Ascending aorta (tissue), 2 donors: Measurements from ENCODE around the gene RINL. TPM values are rescaled to one million over a fixed set of nuclear protein-coding genes. Genes with fewer than 3 reads are reported as not detected.

Experiments used
- DNase-seq, 2 donors: peaks; one replicate each; pipeline ENCODE4 v3.0.0-alpha.2; 2019; ENCODE audit warnings: low spot score in 2 of 2
- H3K27ac ChIP-seq, 2 donors: fragments of 200-600 bp; sonication (generic); one replicate each; pipeline ENCODE4 v1.5.1; 2016 to 2017; ENCODE audit warnings: mild to moderate bottlenecking in 1 of 2
- H3K27me3 ChIP-seq: fragments of 200-600 bp; sonication (generic); one replicate; pipeline ENCODE4 v1.5.1; 2017
- H3K36me3 ChIP-seq, 2 donors: fragments of 200-600 bp; sonication (generic); one replicate each; pipeline ENCODE4 v1.5.1; 2016
- H3K4me1 ChIP-seq, 2 donors: fragments of 200-600 bp; sonication (generic); one replicate each; pipeline ENCODE4 v1.5.1; 2016 to 2017; ENCODE audit warnings: mild to moderate bottlenecking in 1 of 2
- H3K4me3 ChIP-seq, 2 donors: fragments of 200-600 bp; sonication (generic); one replicate each; pipeline ENCODE4 v1.5.1; 2016 to 2017; ENCODE audit warnings: mild to moderate bottlenecking in 1 of 2
- H3K9me3 ChIP-seq, 2 donors: fragments of 200-600 bp; sonication (generic); one replicate each; pipeline ENCODE4 v1.5.1; 2016
- intact Hi-C: fragments of 100-400 bp; cut with DNase I; formaldehyde crosslinking; loops from one replicate; pipeline ENCODE4 v1.15.1; 2023
- total RNA-seq: library from RNA; depleted of rRNA; stranded (reverse); fragments of >200 nt; gene quantifications from one replicate; pipeline ENCODE4 v1.1.0, GENCODE V29; 2016
- TF ChIP-seq, protein P1 (sequence below), 3 experiments: fragments of 200-600 bp in 2 of 3; fragments of 450-650 bp in 1 of 3; sonication (generic) in 2 of 3; IDR thresholded peaks; one replicate each; pipeline ENCODE4 v1.5.1; 2016 to 2019; ENCODE audit warnings: antibody characterized with exemption in 3 of 3, mild to moderate bottlenecking in 1 of 3, moderate library complexity in 1 of 3

The RINL gene
- total RNA-seq, 1 donor from 2014 or later: 7.0 TPM

DNA sequence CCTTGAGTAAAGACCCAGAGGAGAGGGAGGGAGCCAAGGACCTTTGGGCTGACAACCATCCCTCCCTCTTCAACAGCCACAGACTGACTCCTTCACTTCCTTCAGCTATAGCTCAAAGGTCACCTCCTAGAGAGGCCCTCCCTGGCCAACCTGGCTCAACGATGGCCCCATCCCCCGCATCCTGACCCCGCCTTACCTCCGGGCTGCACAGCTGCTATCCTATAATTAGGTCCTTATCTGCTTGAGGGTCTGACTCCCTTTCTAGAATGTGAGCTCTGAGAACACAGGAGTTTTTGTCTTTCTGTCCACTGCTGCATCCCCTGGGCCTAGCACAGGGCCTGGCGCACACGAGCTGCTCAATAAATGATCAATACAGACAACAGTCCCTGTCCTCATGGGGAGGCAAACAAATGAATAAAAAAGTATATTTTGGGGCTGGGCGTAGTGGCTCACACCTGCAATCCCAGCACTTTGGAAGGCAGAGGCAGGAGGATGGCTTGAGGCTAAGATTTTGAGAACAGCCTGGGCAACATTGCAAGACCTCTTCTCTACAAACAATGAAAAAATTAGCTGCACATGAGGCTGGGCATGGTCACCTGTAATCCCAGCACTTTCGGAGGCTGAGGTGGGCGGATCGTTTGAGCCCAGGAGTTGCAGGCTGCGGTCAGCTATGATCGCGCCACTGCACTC lies 58.7 kb downstream of the RINL start:
- no peak for DNase-seq
- Histone ChIP-seq H3K9me3 (no peaks in the 10 kb centered on the region), H3K27ac (no peak overlapping the region), H3K27me3 (no peaks in the 10 kb centered on the region), H3K4me1 (no peaks in the 10 kb centered on the region), H3K4me3 (no peak overlapping the region), H3K36me3 (peaks cover 48 to 66% of the 10 kb centered on the region in 2 donors)
- intact Hi-C loops: no loop called here
- TF ChIP-seq, protein P1, sequence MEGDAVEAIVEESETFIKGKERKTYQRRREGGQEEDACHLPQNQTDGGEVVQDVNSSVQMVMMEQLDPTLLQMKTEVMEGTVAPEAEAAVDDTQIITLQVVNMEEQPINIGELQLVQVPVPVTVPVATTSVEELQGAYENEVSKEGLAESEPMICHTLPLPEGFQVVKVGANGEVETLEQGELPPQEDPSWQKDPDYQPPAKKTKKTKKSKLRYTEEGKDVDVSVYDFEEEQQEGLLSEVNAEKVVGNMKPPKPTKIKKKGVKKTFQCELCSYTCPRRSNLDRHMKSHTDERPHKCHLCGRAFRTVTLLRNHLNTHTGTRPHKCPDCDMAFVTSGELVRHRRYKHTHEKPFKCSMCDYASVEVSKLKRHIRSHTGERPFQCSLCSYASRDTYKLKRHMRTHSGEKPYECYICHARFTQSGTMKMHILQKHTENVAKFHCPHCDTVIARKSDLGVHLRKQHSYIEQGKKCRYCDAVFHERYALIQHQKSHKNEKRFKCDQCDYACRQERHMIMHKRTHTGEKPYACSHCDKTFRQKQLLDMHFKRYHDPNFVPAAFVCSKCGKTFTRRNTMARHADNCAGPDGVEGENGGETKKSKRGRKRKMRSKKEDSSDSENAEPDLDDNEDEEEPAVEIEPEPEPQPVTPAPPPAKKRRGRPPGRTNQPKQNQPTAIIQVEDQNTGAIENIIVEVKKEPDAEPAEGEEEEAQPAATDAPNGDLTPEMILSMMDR (IDR thresholded peaks at IDR 0.05): no peak

Other genes starting within 250 kb of the RINL start
- 1,036 TPM for gene ACTN4, start 230.6 kb downstream of the RINL start, total RNA-seq
- not detected for gene CAPN12, start 133.8 kb downstream of the RINL start, total RNA-seq
- gene LGALS7, start 104.8 kb downstream of the RINL start, total RNA-seq: not detected
- not detected for gene LGALS7B, start 89.1 kb downstream of the RINL start, total RNA-seq
- not detected for gene LGALS4, start 65.3 kb downstream of the RINL start, total RNA-seq
- gene ECH1, start 46.5 kb downstream of the RINL start, total RNA-seq: 67.6 TPM
- 110 TPM for gene HNRNPL, start 28.3 kb downstream of the RINL start, total RNA-seq
- 53.1 TPM for gene SIRT2, start 21.3 kb upstream of the RINL start, total RNA-seq
- gene NFKBIB, start 21.7 kb upstream of the RINL start, total RNA-seq: 6.3 TPM
- gene CCER2, start 33.9 kb upstream of the RINL start, total RNA-seq: not detected
- gene SARS2, start 52.5 kb upstream of the RINL start, total RNA-seq: 1.4 TPM
- gene MRPS12, start 52.7 kb upstream of the RINL start, total RNA-seq: 9.9 TPM
- gene FBXO17, start 97.5 kb upstream of the RINL start, total RNA-seq: 47.4 TPM
- 144 TPM for gene FBXO27, start 154.3 kb upstream of the RINL start, total RNA-seq
- gene ACP7, start 206.1 kb upstream of the RINL start, total RNA-seq: not detected
- gene PAK4, start 247.5 kb upstream of the RINL start, total RNA-seq: 27.4 TPM